ENCODE measurements around the gene ANK3.

The ANK3 gene

DNA sequence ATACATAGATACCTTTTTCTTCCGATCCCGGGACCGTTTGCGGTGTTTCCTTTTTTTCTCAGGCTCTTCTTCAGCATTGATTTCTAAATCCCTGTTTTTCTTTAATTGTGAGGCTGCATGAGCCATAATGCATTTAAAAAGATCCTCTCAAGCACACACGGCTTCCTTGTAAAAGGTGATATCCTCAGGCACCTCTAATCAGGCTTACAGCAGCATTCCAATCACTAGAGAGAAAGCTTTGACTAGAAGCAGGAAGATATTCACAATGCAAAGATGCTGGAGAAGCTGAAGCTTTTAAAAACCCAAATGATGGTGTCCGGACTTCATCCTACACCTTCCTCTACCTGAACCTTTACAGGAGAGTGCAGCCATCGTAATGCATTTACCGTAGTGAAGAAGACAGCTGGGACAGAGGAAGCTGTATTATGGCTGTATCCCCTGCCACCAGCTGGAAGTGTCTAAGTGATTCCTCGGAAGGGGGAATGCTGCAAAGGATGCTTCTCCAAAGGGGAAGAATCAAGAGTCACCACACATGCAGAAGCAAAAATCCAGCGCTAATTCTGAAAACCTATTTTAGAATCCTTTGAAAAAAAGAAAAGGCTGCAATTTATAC, at the start of gene ANK3:
Gene ANK3, minus strand, starts transcription at position 463 of the 613 bp plus-strand sequence. Its CDS starts 337 bp downstream, at position 126.
- no peak for DNase-seq (ENCODE audit: low read depth in 3 of 3)

DNA sequence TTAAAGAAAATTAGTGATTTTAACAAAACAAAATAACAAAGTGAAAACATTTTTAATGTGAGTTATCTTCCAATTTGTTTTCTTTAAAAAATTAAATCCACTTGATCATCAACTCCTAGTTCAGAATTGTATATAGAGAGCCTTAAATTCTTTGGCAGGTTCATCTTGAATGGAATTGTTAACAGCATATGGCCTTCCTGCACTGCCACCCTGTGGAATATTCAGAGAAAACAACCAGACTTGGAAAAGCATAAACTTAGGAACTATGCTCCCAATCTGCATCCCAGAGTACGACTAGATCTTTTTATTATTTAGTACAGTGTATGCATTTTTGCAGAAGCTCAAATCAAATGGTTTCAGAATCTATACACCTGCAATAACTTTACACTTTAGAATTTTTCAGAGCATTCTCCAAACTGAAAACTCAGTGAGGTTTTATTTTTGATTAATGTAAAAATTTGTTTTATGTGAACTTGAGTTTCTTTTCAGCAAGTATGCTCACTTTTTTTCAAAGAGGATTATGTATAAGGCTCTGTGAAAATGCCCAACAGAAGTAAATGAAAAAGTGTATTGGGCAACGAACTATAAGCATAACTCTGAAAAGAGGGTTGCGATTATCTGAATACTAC, 44.9 kb upstream of the ANK3 start:
- DNase-seq (ENCODE audit: low read depth in 3 of 3) = no peak

DNA sequence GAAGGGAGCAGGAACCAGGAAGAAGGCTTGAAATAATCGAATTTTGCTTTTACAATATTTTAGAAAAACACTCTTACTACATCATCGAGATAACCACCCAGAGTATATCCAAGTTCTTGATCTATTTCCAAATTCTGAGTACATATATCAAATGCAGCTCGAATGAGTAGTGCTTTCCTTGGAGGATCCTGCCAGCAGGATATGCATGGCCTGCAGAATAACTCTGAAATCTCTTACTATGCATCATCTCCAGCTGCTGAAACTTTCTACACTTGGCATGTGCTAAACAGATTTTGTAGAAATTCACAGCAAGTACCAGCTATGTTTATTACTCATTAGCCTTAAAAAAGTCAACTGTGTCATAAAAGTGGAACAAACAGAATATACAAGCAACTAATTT, 44.0 kb upstream of the ANK3 start:
- no peak for DNase-seq (ENCODE audit: low read depth in 3 of 3)

DNA sequence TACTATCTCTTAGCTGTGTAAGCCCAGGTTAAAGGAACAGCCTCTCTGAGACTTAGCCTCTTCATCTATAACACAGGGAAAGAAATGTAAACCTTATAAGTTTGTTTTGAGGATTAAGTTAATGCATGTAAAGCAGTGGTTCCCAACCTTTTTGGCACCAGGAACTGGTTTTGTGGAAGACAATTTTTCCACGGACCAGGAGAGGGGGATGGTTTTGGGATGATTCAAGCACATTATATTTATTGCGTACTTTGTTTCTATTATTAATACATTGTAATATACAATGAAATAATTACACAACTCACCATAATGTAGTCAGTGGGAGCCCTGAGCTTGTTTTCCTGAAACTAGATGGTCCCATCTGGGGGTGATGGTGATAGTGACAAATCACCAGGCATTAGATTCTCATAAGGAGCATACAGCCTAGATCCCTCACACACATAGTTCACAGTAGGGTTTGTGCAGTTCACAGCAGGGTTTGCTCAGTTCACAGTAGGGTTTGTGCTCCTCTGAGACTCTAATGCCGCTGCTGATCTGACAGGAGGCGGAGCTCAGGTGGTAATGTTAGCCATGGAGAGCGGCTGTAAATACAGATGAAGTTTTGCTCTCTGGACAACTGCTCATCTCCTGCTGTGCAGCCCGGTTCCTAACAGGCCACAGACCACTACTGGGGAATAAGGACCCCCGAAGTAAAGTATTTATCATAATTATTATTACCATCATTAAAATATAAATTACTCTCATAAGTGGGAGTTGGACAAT, 41.3 kb upstream of the ANK3 start:
- DNase-seq (ENCODE audit: low read depth in 3 of 3) = no peak

DNA sequence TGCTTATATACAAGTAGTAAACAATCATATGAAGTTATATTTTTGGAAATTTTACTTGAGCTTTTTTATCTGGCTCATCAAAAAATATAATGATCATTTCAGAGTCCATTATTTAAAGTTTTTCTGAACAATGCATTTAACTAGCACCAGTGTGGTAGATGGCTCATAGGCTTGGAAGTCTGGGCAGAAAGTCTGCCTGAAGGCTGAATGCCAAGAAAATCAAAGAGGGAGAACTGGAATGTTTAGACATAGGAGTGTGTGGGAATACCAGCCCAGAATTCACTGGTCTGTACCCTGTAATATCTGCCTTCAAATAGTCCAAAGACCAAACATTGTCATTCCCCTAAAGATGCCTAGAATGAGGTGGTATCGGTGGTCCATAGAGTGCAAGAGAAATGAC, 40.3 kb upstream of the ANK3 start:
- DNase-seq (ENCODE audit: low read depth in 3 of 3) = no peak

DNA sequence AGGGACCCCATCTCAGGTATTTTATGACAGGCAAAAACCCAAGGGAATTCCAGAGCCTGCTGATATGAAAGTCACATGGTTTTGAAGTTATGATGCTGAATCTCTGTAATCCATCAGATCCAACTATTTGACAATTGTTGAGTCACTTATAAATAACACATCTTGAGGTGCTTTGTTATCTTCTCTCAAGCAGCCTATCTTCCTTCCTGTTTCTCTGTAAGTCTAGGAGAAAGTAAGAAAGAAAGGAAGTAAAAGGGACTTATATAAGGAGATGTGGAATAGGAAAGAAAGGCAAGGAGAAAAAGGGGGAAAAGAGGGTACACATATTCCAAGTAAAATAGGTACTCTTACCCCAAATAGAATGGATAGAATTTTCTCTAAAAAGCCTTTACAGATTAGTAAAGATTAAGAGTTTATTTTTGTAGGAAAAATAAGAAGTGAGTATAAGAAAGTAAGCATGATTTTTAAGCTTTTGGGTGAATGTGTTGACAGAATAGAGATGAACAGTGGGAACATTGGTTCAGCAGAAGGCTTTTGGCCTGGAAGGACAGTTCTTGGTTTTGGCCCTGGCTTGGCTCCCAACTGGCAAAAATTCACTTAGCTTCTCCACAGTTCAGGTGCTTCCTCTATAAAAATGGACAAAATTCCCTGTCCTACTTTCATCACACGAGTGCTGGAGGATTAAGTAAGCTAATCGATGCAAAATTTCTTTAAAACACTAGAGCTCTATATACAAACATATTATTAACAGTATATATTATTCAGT, 39.6 kb upstream of the ANK3 start:
- no peak for DNase-seq (ENCODE audit: low read depth in 3 of 3)

DNA sequence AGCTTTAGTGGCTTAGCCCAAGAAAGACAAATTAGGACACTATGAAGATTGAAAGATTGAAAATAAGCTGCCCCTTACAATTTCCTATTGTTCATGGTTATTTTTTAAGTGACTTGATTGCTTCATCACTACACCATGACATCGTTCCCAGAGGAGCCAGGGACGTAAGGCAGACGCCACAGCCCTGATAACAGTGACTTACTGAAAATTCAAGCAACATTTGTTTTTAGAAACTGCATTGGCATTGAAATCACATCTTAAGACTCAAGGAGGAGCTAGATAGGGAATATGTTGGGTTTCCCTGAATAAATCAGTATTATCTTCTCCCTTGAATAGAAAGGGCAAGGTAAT, 38.7 kb upstream of the ANK3 start:
- no peak for DNase-seq (ENCODE audit: low read depth in 3 of 3)

DNA sequence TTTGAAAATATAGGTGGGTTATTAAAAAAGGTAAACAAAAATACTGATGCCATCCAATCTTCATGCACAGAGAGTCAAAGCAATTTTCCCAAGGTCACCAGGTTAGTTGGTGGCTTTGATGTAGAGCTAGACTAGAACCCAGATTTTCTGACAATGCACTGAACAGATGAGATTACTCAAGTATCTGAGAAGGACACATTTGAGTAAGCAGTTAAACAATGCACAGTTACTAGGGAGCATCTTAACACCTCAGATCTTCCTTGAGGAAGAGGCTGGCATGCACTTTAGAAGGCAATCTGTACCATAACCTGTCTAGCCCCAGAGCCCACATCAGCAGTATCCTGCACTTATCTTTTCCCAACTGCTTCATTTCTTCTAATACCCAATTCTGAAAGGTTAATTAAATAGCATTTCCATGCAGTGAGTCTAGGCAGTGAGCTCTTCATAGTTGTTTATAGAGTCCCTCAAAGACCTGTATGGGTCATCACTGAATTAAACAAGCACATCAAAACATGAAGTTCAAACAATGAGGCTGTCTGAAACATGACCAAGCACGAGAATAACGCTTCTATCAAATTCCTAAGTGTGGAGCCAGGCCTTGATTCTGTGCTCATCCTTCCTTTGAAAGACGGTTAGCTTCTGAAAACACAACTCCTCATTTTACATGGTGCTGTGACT, 38.2 kb upstream of the ANK3 start:
- no peak for DNase-seq (ENCODE audit: low read depth in 3 of 3)

DNA sequence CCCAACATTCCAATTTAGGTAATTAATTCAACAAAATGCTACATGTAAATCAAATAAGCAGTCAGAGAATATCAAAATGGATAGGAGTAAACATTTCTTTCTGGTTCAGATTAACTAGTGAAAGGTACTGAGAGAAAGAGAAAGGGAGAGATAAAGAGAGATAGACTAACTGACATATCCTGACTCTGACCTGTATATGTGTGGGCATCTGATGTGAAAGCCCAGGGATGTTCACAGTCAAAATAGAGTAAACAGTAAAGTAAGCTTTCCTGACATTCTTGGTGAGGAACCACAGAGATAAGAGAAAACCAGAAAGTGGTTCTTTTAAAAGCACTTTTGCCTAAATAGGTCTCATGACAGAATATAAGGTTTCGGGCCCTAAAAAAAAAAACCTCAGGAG, 37.5 kb upstream of the ANK3 start:
- no peak for DNase-seq (ENCODE audit: low read depth in 3 of 3)

DNA sequence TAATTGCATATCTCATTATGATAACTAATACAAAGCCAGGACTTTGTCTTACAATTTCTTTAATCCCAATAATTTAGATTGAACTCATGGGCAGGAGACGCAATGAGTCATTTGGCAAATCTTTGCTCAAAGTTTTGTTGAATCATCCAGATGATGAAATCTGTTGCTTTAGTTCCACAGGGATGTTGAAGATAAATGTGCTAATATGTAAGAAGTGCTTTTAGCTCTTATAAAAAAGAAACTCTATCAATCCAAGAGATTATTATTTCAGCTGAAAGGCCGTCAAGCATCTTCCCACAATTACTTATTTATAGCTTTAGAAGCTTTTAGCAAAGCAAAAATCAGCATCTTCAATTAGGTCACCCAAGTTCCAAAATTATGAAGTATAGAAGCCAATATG, 36.8 kb upstream of the ANK3 start:
- no peak for DNase-seq (ENCODE audit: low read depth in 3 of 3)

DNA sequence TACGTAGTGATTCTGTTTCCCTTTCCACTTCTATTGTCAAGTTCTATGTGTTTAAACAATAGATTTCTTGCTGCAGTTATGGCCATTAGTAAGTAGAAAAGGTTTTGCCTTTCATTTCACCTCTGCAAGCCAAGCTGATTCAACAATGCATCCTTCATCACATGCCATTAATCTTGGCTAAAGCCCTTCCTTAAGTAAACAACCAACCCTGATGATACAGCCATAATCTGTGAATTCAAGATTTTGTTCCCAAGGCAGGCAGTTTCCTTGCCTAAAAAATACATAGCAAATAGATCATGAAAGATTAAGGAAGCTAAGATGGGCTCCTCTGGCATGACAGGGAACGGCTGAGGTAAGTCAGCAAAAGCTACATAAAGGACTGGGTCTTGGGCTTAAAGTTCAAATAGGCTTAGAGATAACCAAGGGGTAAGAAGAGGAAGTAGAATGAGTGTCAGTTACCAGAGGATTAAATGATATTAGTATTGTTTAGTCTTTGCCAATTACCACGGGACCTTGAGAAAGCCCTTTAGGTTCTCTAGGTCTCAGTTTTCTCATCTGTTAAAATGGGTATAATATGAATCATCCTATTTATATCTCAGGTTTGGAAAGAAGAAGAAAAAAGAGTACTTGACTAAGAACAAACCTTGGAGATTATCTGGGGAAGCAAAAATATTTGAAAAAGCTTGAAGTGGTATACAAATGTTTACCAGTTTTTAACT, 35.9 kb upstream of the ANK3 start:
- no peak for DNase-seq (ENCODE audit: low read depth in 3 of 3)

DNA sequence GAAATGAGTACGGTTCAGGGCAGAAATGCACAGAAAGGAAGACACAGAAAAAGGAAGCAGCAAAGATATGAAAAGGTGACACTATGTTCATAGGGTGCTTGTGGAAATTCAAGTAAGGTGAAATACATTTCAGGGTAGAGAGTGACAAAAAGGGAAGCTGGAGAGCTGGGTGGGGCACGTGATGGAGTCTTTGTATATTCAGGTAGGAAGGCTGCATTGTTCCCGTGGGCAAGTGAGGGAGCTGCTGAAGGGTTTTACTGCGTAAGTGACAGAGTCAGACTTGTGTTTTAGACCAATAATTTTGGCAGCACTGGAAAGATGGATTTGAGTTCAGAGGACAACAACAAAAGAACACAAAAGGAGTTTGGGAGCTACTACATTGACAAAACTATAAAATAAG, 35.3 kb upstream of the ANK3 start:
- no peak for DNase-seq (ENCODE audit: low read depth in 3 of 3)

DNA sequence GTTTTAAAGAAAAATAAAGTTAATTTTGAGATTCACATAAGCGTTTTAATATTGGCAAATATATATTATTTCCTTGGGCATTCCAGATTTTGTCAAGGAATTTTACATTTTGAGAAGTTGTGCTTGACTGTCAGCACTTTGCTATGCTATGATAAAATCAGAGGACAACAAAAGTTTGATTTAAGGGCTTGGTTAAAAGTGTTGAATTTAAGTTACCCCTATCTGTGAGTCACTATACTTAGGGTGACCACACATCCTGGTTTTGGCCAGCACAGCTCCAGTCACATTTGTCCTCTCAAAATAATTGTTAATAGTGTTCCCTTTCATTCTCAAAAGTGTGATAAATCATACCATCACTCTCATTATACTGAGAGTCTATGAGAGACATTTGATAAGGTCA, 34.2 kb upstream of the ANK3 start:
- DNase-seq (ENCODE audit: low read depth in 3 of 3) = no peak

DNA sequence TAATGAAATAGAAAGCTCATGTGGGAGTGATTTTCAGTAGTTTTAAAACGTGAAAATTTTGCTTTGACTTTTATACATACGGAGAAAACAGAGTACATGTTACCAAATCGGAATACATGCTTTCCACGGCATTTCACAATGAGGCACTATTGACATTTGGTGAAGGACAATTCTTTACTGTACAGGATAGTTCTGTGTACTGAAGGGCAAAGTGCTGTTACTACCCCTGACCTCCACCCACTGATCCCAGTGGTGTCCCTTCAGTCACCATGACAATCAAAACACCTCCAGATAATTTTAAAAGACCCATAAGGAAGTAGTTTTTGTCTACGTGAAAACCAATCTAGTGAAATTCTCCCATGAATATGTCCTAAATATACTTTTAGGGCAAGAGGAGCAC, 33.1 kb upstream of the ANK3 start:
- no peak for DNase-seq (ENCODE audit: low read depth in 3 of 3)

DNA sequence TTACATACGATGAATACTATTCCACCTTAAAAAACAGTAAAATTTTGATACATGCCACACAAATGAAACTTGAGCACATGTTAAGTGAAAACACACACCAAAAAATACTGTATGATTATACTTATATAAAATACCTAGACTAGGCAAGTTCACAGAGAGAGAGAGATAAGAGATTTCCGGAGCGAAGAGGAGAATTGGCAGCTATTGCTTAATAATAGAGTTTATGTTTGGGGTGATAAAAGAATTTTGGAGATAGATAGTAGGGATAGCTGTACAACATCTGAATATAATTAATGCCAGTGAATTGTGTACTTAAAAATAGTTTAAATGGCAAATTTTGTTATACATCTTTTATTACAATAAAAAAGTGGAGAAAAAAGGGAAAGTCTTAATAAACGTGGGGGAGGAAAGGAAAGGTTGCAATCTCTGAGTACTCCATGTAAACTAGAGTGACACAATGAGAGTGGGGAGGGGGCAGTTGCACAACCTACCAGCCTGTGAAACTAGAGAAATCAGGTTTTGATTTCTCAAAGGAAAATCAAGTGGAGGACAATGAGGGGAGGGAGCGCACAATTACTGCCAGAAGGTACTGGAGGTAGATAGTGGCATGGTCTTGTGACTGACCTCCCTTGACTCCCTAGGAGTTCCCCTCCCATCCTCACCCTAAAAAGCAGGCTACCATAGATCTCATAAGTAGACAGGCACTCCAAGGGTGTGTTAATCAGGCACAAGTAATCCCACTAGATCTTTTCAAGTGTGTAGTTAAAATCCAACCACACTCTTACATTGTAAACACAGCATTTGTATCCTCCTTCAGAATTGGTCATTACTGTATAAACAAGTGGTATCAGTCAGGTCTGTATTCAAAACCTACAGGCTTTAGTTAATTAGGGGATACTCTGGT, 31.6 kb upstream of the ANK3 start:
- DNase-seq (ENCODE audit: low read depth in 3 of 3) = no peak

DNA sequence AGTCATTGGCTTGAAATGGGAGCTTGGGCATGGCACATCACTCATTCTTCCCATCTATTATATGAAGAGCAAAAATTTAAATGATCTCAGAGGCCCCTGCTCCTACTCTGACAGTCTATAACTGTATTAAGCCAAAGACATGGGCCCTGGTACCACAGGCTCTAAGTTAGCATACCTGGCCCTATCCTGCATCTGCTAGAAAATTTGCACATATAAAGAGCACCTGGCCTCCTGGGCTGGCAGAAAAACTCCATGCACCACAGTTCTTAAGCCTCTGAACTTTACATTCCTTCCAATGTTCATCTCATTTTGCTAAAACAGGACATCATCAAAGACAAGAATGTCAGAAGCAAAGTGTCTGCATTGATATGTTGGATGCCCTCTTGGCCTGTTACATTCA, 29.6 kb upstream of the ANK3 start:
- no peak for DNase-seq (ENCODE audit: low read depth in 3 of 3)

DNA sequence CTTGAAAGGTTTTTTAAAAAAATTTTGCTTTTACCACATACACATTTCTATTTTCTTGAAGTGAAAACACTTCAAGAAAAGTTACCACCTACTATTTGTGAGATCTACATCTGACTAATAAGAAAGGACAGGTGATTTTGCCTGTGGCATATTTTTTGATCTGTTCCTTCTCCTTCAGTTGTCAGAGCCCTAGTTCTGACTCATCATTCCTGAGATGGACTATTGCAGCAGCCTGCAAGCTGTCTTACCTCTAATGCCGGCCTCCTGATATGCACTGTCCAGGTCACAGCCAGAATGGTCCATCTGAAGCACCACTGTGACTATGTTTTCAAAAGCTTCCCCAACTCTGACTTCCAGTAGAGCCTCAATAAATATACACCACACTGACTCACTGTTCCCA, 28.2 kb upstream of the ANK3 start:
- no peak for DNase-seq (ENCODE audit: low read depth in 3 of 3)

DNA sequence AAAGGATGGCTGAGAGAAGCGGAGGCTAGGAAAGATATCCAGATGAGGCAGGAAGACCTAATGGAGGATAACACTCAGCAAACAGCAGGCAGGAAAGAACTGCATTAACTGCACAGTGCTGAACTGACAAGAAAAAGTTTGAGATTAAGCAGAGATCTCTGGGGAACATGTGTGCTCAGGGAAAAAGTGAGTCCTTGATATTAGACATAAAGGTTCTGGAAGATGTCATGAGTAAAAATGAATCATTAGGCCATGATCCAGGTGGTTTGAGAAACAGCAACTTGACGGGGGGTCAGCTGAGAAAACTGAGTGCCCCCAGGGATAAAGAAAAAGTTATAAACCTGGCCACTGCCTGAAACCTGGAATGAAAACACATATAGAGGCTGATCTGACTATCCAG, 27.3 kb upstream of the ANK3 start:
- no peak for DNase-seq (ENCODE audit: low read depth in 3 of 3)

DNA sequence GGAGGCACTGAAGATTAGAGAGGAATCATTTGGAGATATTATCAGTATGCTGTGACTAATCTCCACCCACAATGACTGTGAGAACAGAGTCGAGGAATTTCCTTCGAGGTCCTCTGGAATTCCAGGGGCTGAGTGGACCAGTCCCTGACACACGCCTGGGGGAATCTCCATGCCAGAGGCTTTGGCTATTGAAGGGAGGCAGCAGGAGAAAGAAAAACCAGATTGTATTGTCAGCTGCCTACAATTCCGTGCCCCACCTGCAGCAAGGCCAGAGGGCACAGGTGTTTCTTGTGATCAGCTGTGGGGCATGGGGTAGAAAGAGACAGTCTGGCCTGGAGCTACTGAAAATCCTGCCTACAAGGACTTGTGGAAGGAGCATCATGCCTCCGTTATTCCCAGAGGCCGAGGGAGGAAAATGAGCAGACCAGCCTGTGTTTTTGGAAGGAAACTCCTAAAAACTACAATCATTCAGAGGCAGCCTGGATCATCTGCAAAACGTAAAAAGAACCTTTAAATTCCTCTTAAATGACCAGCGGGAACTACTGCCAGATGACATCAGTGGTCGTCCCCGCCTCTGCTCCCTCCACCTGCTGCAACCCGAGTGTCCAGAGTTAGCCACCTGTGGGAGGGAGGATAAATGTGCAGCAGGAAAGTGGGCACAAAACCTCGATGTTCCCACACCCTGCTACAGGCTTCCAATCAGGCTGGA, 25.4 kb upstream of the ANK3 start:
- no peak for DNase-seq (ENCODE audit: low read depth in 3 of 3)

DNA sequence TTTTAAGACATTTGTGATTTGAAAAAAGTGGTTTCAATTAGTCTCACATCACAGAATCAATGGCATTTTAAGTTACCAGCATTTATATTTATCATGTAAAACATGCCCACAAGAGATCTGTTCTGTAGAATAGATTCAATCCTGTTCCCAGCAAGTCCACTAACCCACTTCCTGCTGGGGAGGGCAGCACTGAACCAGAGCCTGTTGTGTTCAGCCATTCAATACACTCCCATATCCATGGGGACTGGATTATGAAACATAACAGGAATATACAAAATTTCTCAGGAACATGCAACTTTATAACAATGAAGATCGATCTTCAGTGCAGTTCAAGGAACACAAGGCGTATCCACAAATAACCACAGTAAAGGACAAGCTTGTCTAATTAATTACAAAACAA, 24.4 kb upstream of the ANK3 start:
- no peak for DNase-seq (ENCODE audit: low read depth in 3 of 3)
